Measurements from ENCODE around the gene ATG16L1.

GRCh38 chr2:233245406-233245805 is 6.1 kb upstream of the ATG16L1 start:
- TF ChIP-seq CTCF (IDR thresholded peaks at IDR 0.05) (no peak), POLR2A (IDR thresholded peaks at IDR 0.05) (no peak)

All from heart left ventricle (tissue), 13 donors.